H1 (cell line): Measurements from ENCODE around the gene ZFP2. TPM values are rescaled to one million over a fixed set of nuclear protein-coding genes. Genes with fewer than 3 reads are reported as not detected.

Experiments
- ASH2L ChIP-seq: fragments of 200-600, 300-600 bp; sonication (generic); IDR thresholded peaks from one replicate; pipeline ENCODE4 v1.7.1; 2017; ENCODE audit warnings: low read length
- ATF2 ChIP-seq: IDR thresholded peaks from 2 replicates; pipeline ENCODE4 v1.6.1; 2012; ENCODE audit warnings: low read length, inconsistent platforms
- BACH1 ChIP-seq: IDR thresholded peaks from 2 replicates; pipeline ENCODE4 v1.6.1; 2012; ENCODE audit warnings: low read length, improper control_type of control experiment
- BCL11A ChIP-seq, 2 experiments: IDR thresholded peaks; one replicate each; pipeline ENCODE4 v1.6.1; 2011; ENCODE audit warnings: low read depth in 2 of 2, low read length in 2 of 2, mild to moderate bottlenecking in 2 of 2
- CBX5 ChIP-seq: fragments of 300-800, 300-1000 bp; sonication (generic); IDR thresholded peaks from 2 replicates; pipeline ENCODE4 v1.7.1; 2016; ENCODE audit warnings: antibody characterized with exemption, low read length, low read depth
- CHD1 ChIP-seq: IDR thresholded peaks from 2 replicates; pipeline ENCODE4 v1.6.1; 2012; ENCODE audit warnings: low read depth, low read length, improper control_type of control experiment
- CREB1 ChIP-seq: IDR thresholded peaks from 2 replicates; pipeline ENCODE4 v1.6.1; 2012; ENCODE audit warnings: inconsistent platforms
- CTBP2 ChIP-seq: IDR thresholded peaks from 2 replicates; pipeline ENCODE4 v1.7.0; 2011; ENCODE audit warnings: borderline replicate concordance, mild to moderate bottlenecking, moderate library complexity, mixed read lengths, low read length; ENCODE audit not compliant: insufficient read depth, insufficient read length
- CTCF ChIP-seq, 3 experiments: IDR thresholded peaks; 1 replicate in 2 of 3; 2 replicates in 1 of 3; pipeline versions ENCODE4 v1.5.1 to v1.6.1; 2011; ENCODE audit warnings: low read length in 3 of 3, mild to moderate bottlenecking in 3 of 3, inconsistent platforms in 2 of 3, low read depth in 1 of 3, moderate library complexity in 1 of 3; ENCODE audit not compliant: insufficient read depth in 1 of 3; ENCODE audit errors: control extremely low read depth in 1 of 3
- EP300 ChIP-seq, 2 experiments: IDR thresholded peaks; 1 replicate in 1 of 2; 2 replicates in 1 of 2; pipeline ENCODE4 v1.6.1; 2011 to 2012; ENCODE audit warnings: low read depth in 2 of 2, low read length in 2 of 2, mild to moderate bottlenecking in 2 of 2, borderline replicate concordance in 1 of 2, inconsistent platforms in 1 of 2, moderate library complexity in 1 of 2
- GABPA ChIP-seq: IDR thresholded peaks from 2 replicates; pipeline ENCODE4 v1.6.1; 2011; ENCODE audit warnings: mild to moderate bottlenecking, low read length, moderate library complexity, borderline replicate concordance; ENCODE audit not compliant: insufficient read depth
- GTF2F1 ChIP-seq: IDR thresholded peaks from 2 replicates; pipeline ENCODE4 v1.6.1; 2012; ENCODE audit warnings: low read depth, low read length, improper control_type of control experiment, borderline replicate concordance
- JUN ChIP-seq: IDR thresholded peaks from 2 replicates; pipeline ENCODE4 v1.6.1; 2011; ENCODE audit warnings: low read depth, mild to moderate bottlenecking, improper control_type of control experiment, low read length
- JUND ChIP-seq: IDR thresholded peaks from 2 replicates; pipeline ENCODE4 v1.6.1; 2011; ENCODE audit warnings: mild to moderate bottlenecking, improper control_type of control experiment, low read length
- POLR2A ChIP-seq, 2 experiments: IDR thresholded peaks; 1 replicate in 1 of 2; 2 replicates in 1 of 2; pipeline ENCODE4 v1.6.1; 2011; ENCODE audit warnings: low read depth in 2 of 2, low read length in 2 of 2, mild to moderate bottlenecking in 2 of 2; ENCODE audit errors: control extremely low read depth in 1 of 2
- SIN3A ChIP-seq, 2 experiments: IDR thresholded peaks in 1 of 2; conservative IDR thresholded peaks in 1 of 2; 2 replicates each; pipeline ENCODE4 v1.6.1; 2011 to 2012; ENCODE audit warnings: low read length in 2 of 2, improper control_type of control experiment in 1 of 2, low read depth in 1 of 2, mild to moderate bottlenecking in 1 of 2
- SP2 ChIP-seq: IDR thresholded peaks from 2 replicates; pipeline ENCODE4 v1.6.1; 2012; ENCODE audit warnings: mild to moderate bottlenecking, low read length, inconsistent platforms
- SRF ChIP-seq: IDR thresholded peaks from 2 replicates; pipeline ENCODE4 v1.6.1; 2011; ENCODE audit warnings: mild to moderate bottlenecking, low read depth, low read length, moderate library complexity
- TCF12 ChIP-seq: IDR thresholded peaks from 2 replicates; pipeline ENCODE4 v1.6.1; 2011; ENCODE audit warnings: low read depth, mild to moderate bottlenecking, low read length
- polyA plus RNA-seq, 7 experiments: library from polyadenylated mRNA; depleted of rRNA in 3 of 7; stranded (reverse) in 5 of 7; unstranded in 2 of 7; fragments of >200 nt in 5 of 7; fragments of 200-250 nt in 2 of 7; gene quantifications; 1 replicate in 5 of 7; 2 replicates in 1 of 7; 4 replicates in 1 of 7; pipeline versions ENCODE4 v1.2.1 to v1.2.3, GENCODE V29; 2011 to 2013; ENCODE audit warnings: missing spikeins in 2 of 7, mixed read lengths in 2 of 7
- total RNA-seq: library from RNA; stranded (reverse); fragmentation: NEBNext Ultra II Directional; extraction: Animal tissue kit (Norgen Biotek cat#: 25700); gene quantifications from 2 replicates; pipeline ENCODE4 v1.2.1, GENCODE V29; 2021

ZFP2 gene
- total and polyA plus RNA-seq, 2 of the 8 experiments (the other 6 are each of a cell fraction or from before 2014, with no cell fraction given): 0.20 to 0.78 TPM

GRCh38 chr5:178895615-178896571, at the start of gene ZFP2 (continued):
- TF ChIP-seq CTCF (IDR thresholded peaks at IDR 0.05; ENCODE audit: control extremely low read depth in 1 of 3, insufficient read depth in 1 of 3, low read depth in 1 of 3, low read length in 3 of 3): no peak
- peak; percentile 47 for TF ChIP-seq ASH2L
- no peak for TF ChIP-seq CTBP2
- TF ChIP-seq GABPA: 0 out of 2 replicates have a peak, but pooled peaks have one; percentile 24
- TF ChIP-seq JUN: no peak
- no peak for TF ChIP-seq SRF
- no peak for TF ChIP-seq CBX5
- no peak for TF ChIP-seq BCL11A (IDR thresholded peaks at IDR 0.05; ENCODE audit: low read depth in 2 of 2, low read length in 2 of 2)
- peak; percentile 54 to 71 for TF ChIP-seq POLR2A (IDR thresholded peaks at IDR 0.05; ENCODE audit: control extremely low read depth in 1 of 2, low read depth in 2 of 2, low read length in 2 of 2)
- TF ChIP-seq JUND: no peak
- no peak for TF ChIP-seq CHD1
- no peak for TF ChIP-seq EP300 (IDR thresholded peaks at IDR 0.05; ENCODE audit: borderline replicate concordance in 1 of 2, low read depth in 2 of 2, low read length in 2 of 2)
- no peak for TF ChIP-seq BACH1
- peak in 1 of 2 experiments; percentile 44; a peak in 1 of 4 replicates for TF ChIP-seq SIN3A (conservative IDR thresholded peaks at IDR 0.05 in 1 of 2, IDR thresholded peaks at IDR 0.05 in 1 of 2; ENCODE audit: low read depth in 1 of 2, low read length in 2 of 2)
- peak; percentile 67; the same call in 1 of the 2 replicates for TF ChIP-seq CREB1
- TF ChIP-seq GTF2F1: no peak
- no peak for TF ChIP-seq SP2
- peak; percentile 23; the same call in 1 of the 2 replicates for TF ChIP-seq TCF12
- TF ChIP-seq ATF2: no peak
